Activated CD4-positive, CD25-positive, alpha-beta regulatory T cell treated with anti-CD3 and anti-CD28 coated beads, Interleukin-2, amount 50 U/mL, for 24 hours (primary cell): ENCODE data around the gene COL9A1.

ENCODE experiments used
- ATAC-seq, 2 donors: fragments of 150-1000 bp; cut with Tn5 transposase; one replicate each; pipeline ENCODE4 v1.10.0; 2021; ENCODE audit warnings: mild to moderate bottlenecking in 1 of 2, moderate library complexity in 1 of 2

COL9A1 gene

DNA sequence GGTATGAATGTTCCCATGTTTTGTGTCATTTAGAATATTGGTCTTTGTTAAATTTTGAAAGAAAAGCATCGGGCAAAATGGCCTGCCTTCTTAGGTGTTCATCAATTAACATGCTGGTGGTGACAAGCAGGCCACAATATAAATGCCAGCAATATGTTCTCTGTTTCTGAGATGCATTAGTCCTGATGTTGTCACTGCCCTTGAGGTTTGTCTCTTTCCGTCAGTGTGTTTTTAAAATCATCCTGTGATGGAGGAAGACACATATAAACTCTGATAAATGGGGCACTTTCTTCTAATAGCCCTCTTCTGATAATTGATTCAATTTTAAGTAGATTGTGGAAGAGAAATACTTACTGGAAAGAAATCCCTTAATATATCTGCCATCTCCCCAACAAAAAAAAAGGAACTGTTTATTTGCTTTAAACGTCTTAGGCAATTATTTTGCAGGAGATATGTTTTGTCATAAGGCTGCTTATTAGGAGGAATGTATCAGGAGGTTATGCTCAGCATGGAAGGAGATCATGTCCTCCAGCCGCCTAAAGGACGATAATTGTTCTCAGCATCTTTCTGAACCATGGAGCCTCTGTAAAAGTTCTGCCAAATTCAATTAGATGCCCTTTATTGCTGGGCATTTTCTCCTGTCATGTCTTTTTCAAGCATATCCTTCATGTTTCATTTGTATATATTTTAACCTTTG is 134.1 kb downstream of the COL9A1 start:
- ATAC-seq = no peak
